HUDEP-2 (cell line): Measurements from ENCODE around the gene TRIM29.
A peak's percentile ranks its signal among the peaks of the same experiment; 100 is the strongest.
"Not testable (repeated sequence)": the region's sequence is repeated elsewhere in the genome, so short reads cannot be mapped to it uniquely, and the experiment has no call there.

ENCODE experiments used
- DNase-seq, 76 experiments: peaks; one replicate each; lab custom pipeline; 2025; ENCODE audit not compliant: unreplicated experiment in 76 of 76; lab: John Stamatoyannopoulos, UW

The TRIM29 gene

DNA sequence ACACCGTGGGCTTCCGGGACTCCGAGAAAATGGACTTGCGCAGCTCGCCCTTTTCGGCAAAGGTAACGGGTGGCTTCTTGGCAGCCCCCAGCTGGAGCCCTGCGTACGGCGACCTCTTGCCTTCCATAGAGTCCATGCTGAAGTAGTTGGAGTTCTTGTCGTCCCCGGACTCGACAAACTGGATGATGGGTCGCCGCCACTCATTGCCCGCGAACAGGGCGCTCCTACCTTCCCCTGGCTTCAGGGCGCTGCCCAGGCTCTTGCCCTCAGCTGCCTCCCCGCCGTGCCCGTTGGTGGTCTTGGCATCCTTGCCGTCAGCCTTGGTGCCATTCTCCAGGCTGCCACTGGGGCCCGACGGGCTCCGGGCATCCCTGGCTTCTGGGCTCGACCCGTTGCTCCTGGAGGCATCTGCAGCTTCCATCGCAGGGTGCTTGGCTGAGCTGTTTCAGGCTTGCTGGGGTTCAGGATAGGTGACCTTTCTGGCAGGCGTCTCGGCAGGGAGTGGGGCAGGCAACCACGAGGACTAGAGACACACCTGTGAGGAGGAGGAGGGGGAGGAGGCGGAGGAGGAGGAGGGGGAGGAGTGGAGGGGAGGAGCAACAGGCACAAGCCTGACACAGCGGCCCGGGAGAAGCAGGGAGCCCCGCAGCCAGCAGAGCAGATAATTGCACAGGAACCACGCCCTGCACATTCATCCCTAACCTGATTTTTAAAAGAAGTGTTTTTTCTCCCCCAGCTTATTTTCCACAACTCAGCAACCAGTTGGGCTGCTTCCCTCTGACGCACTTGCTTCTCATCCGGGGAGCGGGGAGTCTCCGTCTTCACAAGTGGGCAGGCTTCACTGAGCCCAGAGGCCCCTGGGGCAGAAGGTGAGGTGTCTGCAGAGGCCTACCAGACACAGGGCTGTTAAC is at the start of gene TRIM29:
TSS of gene TRIM29 (minus strand) at position 503 of the 911 bp plus-strand sequence. CDS start at position 421, 82 bp downstream.
- peak in 36 of 76 experiments; percentile 3 to 59 (median 23) for DNase-seq

- no peak for DNase-seq
Observed at GRCh38 chr11:120186774-120187591, 49.1 kb upstream of the TRIM29 start.

- DNase-seq: no peak
Observed at GRCh38 chr11:120186456-120186773, 48.5 kb upstream of the TRIM29 start.

DNA sequence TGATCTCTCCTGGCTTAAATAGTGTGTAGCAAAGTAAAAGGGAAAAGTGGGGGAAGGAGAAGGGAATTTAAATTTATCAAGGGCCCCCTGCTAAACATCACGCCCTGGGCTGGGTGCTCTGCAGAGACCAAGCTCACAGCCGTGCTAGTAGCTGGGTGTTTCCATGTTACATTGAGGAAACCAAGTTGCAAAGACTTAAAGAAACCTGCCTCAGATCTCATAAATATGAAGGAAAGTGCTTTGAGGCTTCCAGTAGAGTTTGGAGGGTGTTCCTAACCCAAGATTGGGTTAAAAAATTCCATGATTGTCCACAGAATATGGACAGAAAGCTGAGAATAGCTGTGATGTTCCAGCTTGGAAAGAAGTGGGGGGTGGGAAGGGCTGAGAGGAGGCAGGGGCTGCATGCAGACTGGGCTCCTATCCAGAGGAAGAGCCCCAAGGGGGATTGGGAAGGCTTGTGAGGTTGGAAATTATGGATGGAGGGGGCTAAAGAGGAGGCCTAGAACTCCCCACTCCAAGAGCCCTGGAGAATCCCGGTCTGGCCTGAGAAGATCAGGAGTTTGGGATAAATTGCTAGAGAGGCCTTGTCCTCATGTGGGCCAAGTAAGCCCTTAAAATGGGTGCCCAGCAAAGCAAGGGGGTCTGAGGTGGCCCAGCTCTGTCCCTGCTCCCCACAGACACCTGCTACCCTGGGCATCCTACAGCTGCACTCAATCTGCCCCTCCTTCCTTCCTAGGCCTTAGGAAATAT is 48.0 kb upstream of the TRIM29 start:
- no peak for DNase-seq

DNA sequence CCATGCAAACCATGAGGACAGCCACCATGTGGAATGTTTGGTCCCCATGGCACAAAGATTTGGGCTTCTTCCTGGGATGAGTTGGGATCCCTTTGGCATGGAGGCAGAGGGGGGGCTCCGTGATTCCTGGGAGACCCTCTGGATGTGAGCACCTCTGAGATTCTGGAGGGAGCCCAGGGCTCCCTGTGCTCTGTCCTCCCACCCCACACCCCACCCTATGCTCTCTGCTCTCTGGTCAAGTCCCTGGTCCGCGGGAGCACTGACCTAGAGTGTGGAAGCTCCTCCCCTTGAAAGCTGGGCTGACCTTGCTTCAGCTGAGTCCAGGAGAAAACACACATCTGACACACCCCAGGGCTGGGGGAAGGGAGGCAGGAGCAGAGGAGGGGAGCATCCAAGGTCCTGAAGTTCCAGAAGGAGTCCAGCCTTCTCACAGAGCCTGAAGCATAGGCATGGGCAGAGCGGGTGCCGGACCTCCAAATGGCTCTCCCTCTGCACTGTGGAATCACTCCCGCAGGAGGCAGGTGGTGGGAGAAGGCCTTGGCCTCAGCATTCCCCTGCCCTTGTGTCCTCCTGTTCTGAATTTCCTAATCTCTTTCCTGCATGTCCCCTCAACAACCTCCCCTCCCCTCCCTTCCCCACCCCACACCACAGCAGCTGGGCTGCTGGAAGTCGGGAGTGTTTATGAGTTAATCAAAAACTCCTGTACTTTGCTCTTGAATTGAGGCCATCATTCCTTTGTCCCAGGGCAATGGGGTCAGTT is 47.2 kb upstream of the TRIM29 start:
- DNase-seq: no peak

DNA sequence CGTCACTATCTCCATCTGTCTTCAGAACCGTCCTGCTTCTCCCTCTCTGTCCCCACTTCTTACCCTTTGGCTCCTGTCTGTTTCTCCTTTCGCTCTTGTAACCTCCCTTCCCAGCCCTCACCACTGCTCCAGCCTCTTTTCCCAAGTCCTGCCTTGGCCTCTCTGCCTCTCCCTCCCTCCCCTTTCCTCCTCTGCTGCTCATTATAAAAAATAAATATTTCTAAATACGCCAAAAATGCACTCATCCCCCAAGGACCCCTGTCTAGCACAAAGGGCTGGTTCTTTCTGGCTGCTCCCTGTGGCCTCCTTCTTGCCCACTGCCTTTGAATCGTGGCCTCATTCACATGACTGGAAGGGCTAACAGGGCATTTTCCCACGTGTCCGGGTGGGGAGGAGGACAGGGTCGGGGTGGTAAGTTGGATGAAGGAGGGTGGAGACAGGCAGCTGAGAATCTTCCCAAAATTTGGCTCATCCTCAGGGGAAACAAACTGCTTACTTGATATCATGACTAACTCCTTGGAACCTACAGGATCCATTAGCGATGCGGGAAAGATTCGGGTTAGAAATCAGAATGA is 46.5 kb upstream of the TRIM29 start:
- no peak for DNase-seq

DNA sequence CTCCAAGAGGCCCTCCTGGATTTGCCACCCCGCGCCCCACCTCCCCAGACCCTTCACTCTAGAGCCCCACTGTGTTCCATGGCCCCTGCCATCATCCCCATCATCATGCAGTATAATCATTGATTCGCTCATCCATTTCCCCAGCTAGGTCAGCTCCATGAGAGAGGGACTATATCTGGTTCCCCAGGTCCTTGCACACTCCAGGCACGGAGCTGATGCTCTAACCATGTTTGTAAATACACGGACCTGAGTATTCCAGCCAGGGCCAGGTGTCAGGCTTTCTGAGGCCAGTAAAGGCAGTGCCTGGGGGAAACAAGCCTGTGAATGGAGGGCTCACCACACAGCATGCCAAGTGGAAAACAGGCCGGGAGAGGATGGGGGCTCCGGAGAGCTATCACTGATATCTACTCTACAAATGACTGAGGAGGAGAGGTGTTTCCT is 45.8 kb upstream of the TRIM29 start:
- DNase-seq: no peak

DNA sequence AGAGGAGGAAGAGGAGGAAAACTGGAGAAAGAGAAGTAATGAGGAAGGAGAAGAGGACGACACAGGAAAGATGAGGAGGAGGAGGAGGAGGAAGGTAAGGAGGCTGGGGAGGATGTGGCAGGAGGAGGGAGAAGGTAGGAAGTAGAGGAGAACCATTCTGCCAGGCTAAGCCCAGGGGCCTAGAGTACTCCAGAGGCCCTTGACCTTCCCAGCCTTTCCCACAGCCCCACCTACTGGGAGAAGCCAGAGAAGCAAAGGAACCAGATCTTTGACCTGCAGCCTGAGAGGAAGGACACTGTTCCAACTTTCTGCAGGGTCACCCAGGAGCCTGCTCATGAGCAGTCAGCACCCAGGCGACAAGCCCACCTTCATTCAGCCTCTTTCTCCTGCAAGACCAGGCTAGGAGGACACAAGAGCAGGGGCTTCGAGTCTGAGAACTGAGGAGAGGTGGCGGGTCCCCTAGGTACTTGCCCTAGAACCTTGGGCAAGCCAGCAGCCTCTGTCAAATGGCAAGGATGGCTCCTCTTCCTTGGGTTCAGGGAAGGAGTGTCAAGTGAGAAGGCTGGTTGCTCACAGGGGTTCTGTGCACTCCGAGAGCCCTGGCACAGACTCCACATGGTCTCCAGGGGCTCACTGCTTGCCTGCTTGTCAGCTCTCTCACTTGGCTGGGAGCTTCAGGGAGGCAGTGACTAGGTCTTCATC is 45.0 kb upstream of the TRIM29 start:
- DNase-seq: peak in 21 of 76 experiments; percentile 0 to 31 (median 9)

- DNase-seq: no peak
Observed at GRCh38 chr11:120182372-120182771, 44.5 kb upstream of the TRIM29 start.

GRCh38 chr11:120181376-120181975 is 43.6 kb upstream of the TRIM29 start:
- DNase-seq: no peak

- DNase-seq: no peak
Observed at GRCh38 chr11:120180551-120181232, 42.8 kb upstream of the TRIM29 start.

GRCh38 chr11:120180063-120180462 is 42.1 kb upstream of the TRIM29 start:
- not testable (repeated sequence) for DNase-seq

DNA sequence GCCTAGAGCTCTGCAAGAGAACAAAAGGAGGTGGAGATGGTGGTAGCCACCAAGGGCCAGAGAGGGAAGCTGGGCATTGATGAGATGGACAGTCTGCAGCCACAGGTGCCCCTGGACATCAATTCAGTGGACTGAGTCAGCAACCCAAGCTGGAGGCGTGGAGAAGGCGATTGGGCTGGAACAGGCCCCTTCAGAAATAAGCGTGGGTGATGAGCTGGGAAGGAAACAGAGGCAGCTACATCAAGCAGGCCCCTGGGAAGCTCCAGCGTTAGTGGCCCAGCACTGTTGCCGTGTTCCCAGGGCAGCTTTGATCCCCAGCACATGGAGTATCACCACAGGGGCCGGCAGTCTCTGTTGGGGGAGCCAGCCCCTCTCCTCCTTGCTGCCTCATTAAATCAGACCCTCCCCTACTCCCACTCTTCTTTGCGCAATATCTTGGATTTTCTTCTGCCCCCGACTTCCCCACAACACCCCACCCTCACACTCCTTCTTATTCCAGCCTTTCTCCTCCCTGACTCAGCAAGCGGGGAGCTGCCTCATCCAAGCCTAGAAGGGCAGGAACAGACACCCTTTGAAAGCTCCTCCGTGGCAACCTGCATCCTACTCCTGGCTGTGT is 41.3 kb upstream of the TRIM29 start:
- no peak for DNase-seq

GRCh38 chr11:120178561-120179056 is 40.7 kb upstream of the TRIM29 start:
- no peak for DNase-seq

DNA sequence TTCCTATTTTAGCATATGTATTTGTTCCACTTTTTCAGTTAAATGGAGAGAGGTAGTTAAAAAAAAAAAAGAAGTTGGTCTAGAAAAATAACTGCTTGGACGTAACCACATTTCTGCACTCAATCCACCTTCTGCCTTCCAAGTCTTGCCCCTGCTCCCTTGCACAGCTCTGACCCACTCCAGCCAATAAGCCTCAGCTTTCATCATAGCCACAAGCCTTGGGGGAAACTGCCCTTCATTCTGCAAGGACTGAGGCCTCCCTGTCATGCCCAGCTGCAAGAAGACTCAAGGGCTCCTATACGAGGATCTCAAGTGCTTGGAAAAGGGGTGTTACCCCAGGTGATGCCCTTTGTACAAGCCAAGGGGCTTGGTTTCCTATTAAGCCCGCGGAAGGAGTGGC is 37.0 kb upstream of the TRIM29 start:
- peak in 1 of 76 experiments; percentile 3 for DNase-seq

DNA sequence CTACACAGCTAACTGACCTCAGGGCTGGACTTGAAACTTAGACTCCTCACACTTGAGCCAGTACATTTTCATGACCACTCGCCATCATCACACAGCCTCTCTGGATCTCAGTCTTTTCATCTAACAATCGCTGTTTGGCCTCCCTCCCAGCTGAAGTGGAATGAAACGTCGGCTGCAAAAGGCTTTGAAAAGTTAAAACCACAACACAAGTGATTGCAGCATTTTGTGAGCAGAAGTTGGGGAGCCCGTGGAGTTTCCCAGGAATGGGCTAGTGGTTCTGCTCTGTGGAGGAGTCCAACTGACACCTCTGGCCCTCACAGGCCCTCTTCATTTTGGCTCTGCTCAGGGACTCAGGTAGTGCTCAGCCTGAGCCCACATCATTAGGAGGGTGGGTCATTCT is 35.9 kb upstream of the TRIM29 start:
- DNase-seq: no peak

- no peak for DNase-seq
Observed at GRCh38 chr11:120173019-120173705, 35.2 kb upstream of the TRIM29 start.
